Prostate gland (tissue), 2 donors: Measurements from ENCODE around the gene TEKT2.

Experiments
- CTCF ChIP-seq, 4 experiments: fragments of 200-600 bp in 2 of 4; fragments of 450-650 bp in 2 of 4; sonication (generic) in 2 of 4; IDR thresholded peaks; 1 replicate in 3 of 4; 2 replicates in 1 of 4; pipeline ENCODE4 v1.5.1; 2016 to 2019; ENCODE audit warnings: antibody characterized with exemption in 4 of 4, mild to moderate bottlenecking in 2 of 4, moderate library complexity in 2 of 4
- POLR2A ChIP-seq: fragments of 450-650 bp; IDR thresholded peaks from one replicate; pipeline ENCODE4 v1.6.1; 2016; ENCODE audit warnings: antibody characterized with exemption, mild to moderate bottlenecking
- POLR2AphosphoS5 ChIP-seq: sonication (generic); formaldehyde crosslinking; IDR thresholded peaks from one replicate; pipeline ENCODE4 v1.6.1; 2017; ENCODE audit warnings: antibody characterized with exemption

DNA sequence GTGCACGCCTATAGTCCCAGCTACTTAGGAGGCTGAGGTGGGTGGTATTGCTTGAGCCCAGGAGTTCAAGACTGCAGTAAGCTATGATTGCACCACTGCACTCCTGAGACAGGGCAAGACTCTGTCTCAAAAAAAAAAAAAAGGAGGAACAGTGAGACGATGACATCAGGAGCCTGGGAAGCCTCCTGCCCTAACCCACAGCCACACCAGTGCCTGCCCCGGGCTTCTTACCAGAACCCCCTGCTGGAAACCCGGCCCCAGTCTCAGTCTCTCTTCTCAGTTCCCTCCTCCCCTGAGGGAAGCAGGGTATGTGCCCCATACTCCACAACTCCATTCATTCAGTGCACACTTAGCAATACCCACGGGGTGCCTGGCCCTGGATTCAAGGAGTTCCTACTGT is 32.0 kb downstream of the TEKT2 start:
- TF ChIP-seq CTCF (IDR thresholded peaks at IDR 0.05) (no peak), POLR2A (no peak), POLR2AphosphoS5 (no peak)
